Measurements from ENCODE around the gene GREB1L. TPM values are rescaled to one million over a fixed set of nuclear protein-coding genes. Genes with fewer than 3 reads are reported as not detected.

Gene GREB1L
- total and polyA plus RNA-seq, 2 donors (not counting 3 experiments of a cell fraction or from before 2014, with no cell fraction given): 0.22 to 0.41 TPM

DNA sequence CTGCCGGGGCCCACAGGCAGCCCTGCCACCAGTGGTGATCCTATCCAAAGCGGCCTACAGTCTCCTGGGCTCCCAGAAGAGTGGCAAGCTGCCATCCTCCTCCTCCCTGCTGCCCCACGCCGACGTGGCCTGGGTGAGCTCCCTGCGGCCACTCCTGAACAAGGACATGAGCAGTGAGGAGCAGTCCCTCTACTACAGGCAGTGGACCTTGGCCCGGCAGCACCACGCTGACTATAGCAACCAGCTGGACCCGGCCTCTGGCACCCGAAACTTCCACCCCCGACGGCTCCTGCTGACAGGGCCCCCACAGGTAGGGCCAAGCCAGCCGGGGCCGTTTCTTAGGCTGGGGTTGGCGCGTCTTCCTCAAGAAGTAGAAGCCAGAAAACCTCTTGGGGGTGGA lies 258.0 kb downstream of the GREB1L start:
- no peak overlapping the region for H2AFZ ChIP-seq (ENCODE audit: low read depth, low read length)
- no TSS peak for BruUV-seq (replicated peaks)
- intact Hi-C loops (cut with micrococcal nuclease) (no loop called here), dilution Hi-C loops (cut with MboI; ENCODE audit: extremely low pct_ligation_motif_present, low sequenced_read_pairs) (no loop called here)
- no peak overlapping the region for H3K4me3 ChIP-seq (replicated peaks in 1 of 3; ENCODE audit: insufficient read depth in 1 of 3, low read depth in 1 of 3, low read length in 3 of 3)
- H3K9me3 ChIP-seq (replicated peaks; ENCODE audit: control insufficient read depth, insufficient read depth, low read length): no peaks in the 10 kb centered on the region
- H3K27ac ChIP-seq (ENCODE audit: insufficient read depth, low read depth, low read length): no peak overlapping the region
- FAIRE-seq (no peak), DNase-seq (ENCODE audit: low read depth, low spot score) (no peak)
- no peaks in the 10 kb centered on the region for H3K36me3 ChIP-seq (ENCODE audit: control insufficient read depth in 2 of 2, extremely low read depth in 1 of 2, insufficient read depth in 2 of 2, low read length in 2 of 2)
- H3K79me2 ChIP-seq (ENCODE audit: control insufficient read depth, insufficient read depth, low read length): no peaks in the 10 kb centered on the region
- no peaks in the 10 kb centered on the region for H4K20me1 ChIP-seq (replicated peaks; ENCODE audit: control insufficient read depth, extremely low read depth, insufficient read depth, low read length)
- no peaks in the 10 kb centered on the region for H3K9me1 ChIP-seq (replicated peaks; ENCODE audit: control insufficient read depth, extremely low read depth, insufficient read depth, low read length)
- POLR2A ChIA-PET: no interaction called here
- H3K4me2 ChIP-seq (ENCODE audit: insufficient read depth, low read length): no peak overlapping the region
- H3K4me1 ChIP-seq (ENCODE audit: control insufficient read depth, extremely low read depth, insufficient read depth, low read length): no peaks in the 10 kb centered on the region
- no peak overlapping the region for H3K9ac ChIP-seq (replicated peaks; ENCODE audit: extremely low read depth, insufficient read depth, low read length)
- H3K27me3 ChIP-seq (ENCODE audit: control insufficient read depth in 2 of 2, insufficient read depth in 2 of 2, low read length in 2 of 2): no peaks in the 10 kb centered on the region
- TF ChIP-seq POLR2AphosphoS5 (IDR thresholded peaks at IDR 0.05; ENCODE audit: insufficient read depth, low read depth, low read length): no peak
- no peak for TF ChIP-seq EZH2 (IDR thresholded peaks at IDR 0.05; ENCODE audit: borderline replicate concordance, low read depth, low read length, severe bottlenecking)
- no peak for TF ChIP-seq GATA2 (IDR thresholded peaks at IDR 0.05; ENCODE audit: insufficient read depth, insufficient read length, low read depth, low read length)
- TF ChIP-seq, protein P1, sequence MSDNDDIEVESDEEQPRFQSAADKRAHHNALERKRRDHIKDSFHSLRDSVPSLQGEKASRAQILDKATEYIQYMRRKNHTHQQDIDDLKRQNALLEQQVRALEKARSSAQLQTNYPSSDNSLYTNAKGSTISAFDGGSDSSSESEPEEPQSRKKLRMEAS (IDR thresholded peaks at IDR 0.05; ENCODE audit: insufficient read depth, insufficient read length): no peak
- TF ChIP-seq FOS (IDR thresholded peaks at IDR 0.05; ENCODE audit: borderline replicate concordance, insufficient read depth, low read length): no peak
- TF ChIP-seq JUN (IDR thresholded peaks at IDR 0.05; ENCODE audit: borderline replicate concordance, insufficient read depth, insufficient read length, low read depth): no peak
- no peak for TF ChIP-seq POLR2A (IDR thresholded peaks at IDR 0.05; ENCODE audit: low read depth, low read length)
- no peak for TF ChIP-seq MYC (IDR thresholded peaks at IDR 0.05; ENCODE audit: low read depth, low read length)
- CTCF ChIA-PET: interaction anchor here (3.1 kb wide), 1 partner anchor 11 kb away, joined by 19 read pairs; no protein-coding TSS in a partner anchor

DNA sequence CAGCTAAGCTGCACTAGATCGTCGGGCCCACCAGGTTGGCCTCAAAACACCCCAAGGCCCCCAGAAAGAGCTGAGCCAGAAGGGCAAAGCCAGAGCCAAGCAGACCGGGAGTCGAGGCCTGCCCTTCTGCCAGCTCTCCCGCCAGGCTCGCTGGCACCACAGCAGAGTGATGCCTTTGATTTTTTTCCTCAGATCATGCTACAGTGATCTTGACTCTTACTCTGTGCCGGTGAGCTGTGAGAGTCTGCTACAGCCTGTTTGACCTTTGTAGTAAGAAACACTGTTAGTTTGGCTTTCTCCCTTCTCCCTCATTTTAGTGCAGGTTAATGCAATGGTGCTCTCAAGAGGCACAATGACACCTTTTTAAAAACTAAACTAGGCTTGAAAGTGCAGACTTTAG lies 260.6 kb downstream of the GREB1L start:
- dilution Hi-C loops (cut with MboI; ENCODE audit: extremely low pct_ligation_motif_present, low sequenced_read_pairs) (no loop called here), intact Hi-C loops (cut with micrococcal nuclease) (no loop called here)
- Histone ChIP-seq H3K9ac (replicated peaks; ENCODE audit: extremely low read depth, insufficient read depth, low read length) (no peak overlapping the region), H3K27me3 (ENCODE audit: control insufficient read depth in 2 of 2, insufficient read depth in 2 of 2, low read length in 2 of 2) (no peaks in the 10 kb centered on the region), H3K4me2 (ENCODE audit: insufficient read depth, low read length) (no peak overlapping the region), H3K79me2 (ENCODE audit: control insufficient read depth, insufficient read depth, low read length) (no peaks in the 10 kb centered on the region), H3K27ac (ENCODE audit: insufficient read depth, low read depth, low read length) (no peak overlapping the region), H4K20me1 (replicated peaks; ENCODE audit: control insufficient read depth, extremely low read depth, insufficient read depth, low read length) (no peaks in the 10 kb centered on the region), H3K4me1 (ENCODE audit: control insufficient read depth, extremely low read depth, insufficient read depth, low read length) (no peaks in the 10 kb centered on the region), H3K9me1 (replicated peaks; ENCODE audit: control insufficient read depth, extremely low read depth, insufficient read depth, low read length) (no peaks in the 10 kb centered on the region), H3K4me3 (replicated peaks in 1 of 3; ENCODE audit: insufficient read depth in 1 of 3, low read depth in 1 of 3, low read length in 3 of 3) (no peak overlapping the region), H2AFZ (ENCODE audit: low read depth, low read length) (no peak overlapping the region), H3K36me3 (ENCODE audit: control insufficient read depth in 2 of 2, extremely low read depth in 1 of 2, insufficient read depth in 2 of 2, low read length in 2 of 2) (no peaks in the 10 kb centered on the region), H3K9me3 (replicated peaks; ENCODE audit: control insufficient read depth, insufficient read depth, low read length) (no peaks in the 10 kb centered on the region)
- CTCF ChIA-PET: interaction anchor here (1.3 to 2.5 kb wide), 2 partner anchors 14 to 98 kb away, joined by 3 to 13 read pairs; partner anchors contain the start of gene ESCO1
- FAIRE-seq (no peak), DNase-seq (ENCODE audit: low read depth, low spot score) (no peak)
- POLR2A ChIA-PET: no interaction called here
- no TSS peak for BruUV-seq (replicated peaks)
- no peak for TF ChIP-seq FOS (IDR thresholded peaks at IDR 0.05; ENCODE audit: borderline replicate concordance, insufficient read depth, low read length)
- TF ChIP-seq, protein P2, sequence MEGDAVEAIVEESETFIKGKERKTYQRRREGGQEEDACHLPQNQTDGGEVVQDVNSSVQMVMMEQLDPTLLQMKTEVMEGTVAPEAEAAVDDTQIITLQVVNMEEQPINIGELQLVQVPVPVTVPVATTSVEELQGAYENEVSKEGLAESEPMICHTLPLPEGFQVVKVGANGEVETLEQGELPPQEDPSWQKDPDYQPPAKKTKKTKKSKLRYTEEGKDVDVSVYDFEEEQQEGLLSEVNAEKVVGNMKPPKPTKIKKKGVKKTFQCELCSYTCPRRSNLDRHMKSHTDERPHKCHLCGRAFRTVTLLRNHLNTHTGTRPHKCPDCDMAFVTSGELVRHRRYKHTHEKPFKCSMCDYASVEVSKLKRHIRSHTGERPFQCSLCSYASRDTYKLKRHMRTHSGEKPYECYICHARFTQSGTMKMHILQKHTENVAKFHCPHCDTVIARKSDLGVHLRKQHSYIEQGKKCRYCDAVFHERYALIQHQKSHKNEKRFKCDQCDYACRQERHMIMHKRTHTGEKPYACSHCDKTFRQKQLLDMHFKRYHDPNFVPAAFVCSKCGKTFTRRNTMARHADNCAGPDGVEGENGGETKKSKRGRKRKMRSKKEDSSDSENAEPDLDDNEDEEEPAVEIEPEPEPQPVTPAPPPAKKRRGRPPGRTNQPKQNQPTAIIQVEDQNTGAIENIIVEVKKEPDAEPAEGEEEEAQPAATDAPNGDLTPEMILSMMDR (IDR thresholded peaks at IDR 0.05; ENCODE audit: extremely low read depth in 1 of 2, insufficient read depth in 1 of 2, low read depth in 1 of 2, low read length in 2 of 2): no peak
